Measurements from ENCODE around the gene BORCS5.
"Not testable (repeated sequence)": the region's sequence is repeated elsewhere in the genome, so short reads cannot be mapped to it uniquely, and the experiment has no call there.

BORCS5 gene

DNA sequence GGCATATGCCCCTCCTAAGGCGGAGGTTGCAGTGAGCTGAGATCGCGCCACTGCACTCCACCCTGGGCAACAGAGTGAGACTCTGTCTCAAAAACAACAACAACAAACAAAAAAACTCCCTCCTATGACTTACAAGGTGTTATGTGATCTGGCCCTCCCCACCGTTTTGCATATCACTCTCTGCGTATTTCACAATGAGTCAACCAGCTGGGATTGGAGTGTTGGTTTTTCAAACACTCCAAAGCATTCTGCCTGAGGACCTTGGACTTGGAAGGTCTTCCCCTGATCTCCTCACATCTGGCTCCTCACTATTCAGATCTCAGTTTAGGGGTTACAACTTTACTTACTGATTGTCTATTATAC, 20.8 kb upstream of the BORCS5 start:
- H3K4me3 ChIP-seq (ENCODE audit: low read length) = no peak overlapping the region
- no peaks in the 10 kb centered on the region for H3K27me3 ChIP-seq (ENCODE audit: insufficient read depth, low read length)
- no peaks in the 10 kb centered on the region for H3K4me1 ChIP-seq (ENCODE audit: insufficient read depth, low read length)

DNA sequence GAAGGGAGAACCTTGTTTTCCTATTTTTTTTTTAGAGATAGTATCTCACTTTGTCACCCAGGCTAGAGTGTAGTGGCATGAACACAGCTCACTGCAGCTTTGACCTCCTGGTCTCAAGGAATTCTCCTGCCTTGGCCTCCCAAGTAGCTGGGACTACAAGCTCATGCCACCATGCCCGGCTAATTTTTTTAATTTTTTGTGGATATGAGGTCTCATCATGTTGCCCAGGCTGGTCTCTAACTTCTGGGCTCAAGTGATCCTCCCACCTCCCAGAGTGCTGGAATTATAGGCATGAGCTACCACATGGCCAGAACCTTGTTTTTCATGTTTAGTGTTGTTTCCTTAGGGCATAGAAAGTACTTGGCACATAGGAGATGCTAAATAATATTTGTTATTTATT, 20.4 kb upstream of the BORCS5 start:
- Histone ChIP-seq H3K4me1 (ENCODE audit: insufficient read depth, low read length) (no peaks in the 10 kb centered on the region), H3K4me3 (ENCODE audit: low read length) (no peak overlapping the region), H2AFZ (ENCODE audit: low read depth, low read length) (no peak overlapping the region), H3K9me3 (ENCODE audit: low read length) (peaks cover 3% of the 10 kb centered on the region), H3K36me3 (ENCODE audit: insufficient read depth, low read length) (no peaks in the 10 kb centered on the region), H3K27me3 (ENCODE audit: insufficient read depth, low read length) (no peaks in the 10 kb centered on the region)

More for the DNA sequence above, 20.8 kb upstream of the BORCS5 start:
- H3K9me3 ChIP-seq (ENCODE audit: low read length) = no peaks in the 10 kb centered on the region
- no peaks in the 10 kb centered on the region for H3K36me3 ChIP-seq (ENCODE audit: insufficient read depth, low read length)
- H2AFZ ChIP-seq (ENCODE audit: low read depth, low read length) = no peak overlapping the region

DNA sequence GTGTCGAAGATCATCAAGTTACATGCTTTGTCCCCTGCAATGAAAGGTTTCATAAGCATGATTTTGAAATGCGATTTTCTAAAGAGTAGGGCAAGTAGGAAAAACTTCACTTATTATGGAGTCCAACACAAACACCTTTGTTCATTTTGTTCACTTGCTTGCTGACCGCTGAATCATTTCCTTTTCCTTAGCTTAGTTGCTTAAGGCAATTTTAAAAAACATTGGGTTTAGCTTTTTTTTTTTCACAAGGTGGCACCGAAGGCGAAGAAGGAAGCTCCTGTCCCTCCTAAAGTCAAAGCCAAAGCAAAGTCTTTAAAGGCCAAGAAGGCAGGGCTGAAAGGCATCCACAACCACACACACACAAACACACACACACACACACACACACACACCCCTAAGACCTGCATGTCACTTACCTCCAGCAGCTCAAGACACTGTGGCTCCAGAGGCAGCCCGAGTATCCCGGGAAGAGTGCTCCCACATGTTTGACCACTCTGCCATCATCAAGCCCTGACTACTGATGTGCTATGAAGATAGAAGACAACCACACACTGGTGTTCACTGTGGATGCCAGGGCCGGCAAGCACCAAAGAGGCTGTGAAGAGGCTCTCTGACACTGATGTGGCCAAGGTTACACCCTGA, 18.2 kb upstream of the BORCS5 start:
- H2AFZ ChIP-seq (ENCODE audit: low read depth, low read length) = no peak overlapping the region
- H3K36me3 ChIP-seq (ENCODE audit: insufficient read depth, low read length) = peaks cover 4% of the 10 kb centered on the region
- H3K4me1 ChIP-seq (ENCODE audit: insufficient read depth, low read length) = no peaks in the 10 kb centered on the region
- peaks cover 6% of the 10 kb centered on the region for H3K9me3 ChIP-seq (ENCODE audit: low read length)
- no peak overlapping the region for H3K4me3 ChIP-seq (ENCODE audit: low read length)
- H3K27me3 ChIP-seq (ENCODE audit: insufficient read depth, low read length) = no peaks in the 10 kb centered on the region

DNA sequence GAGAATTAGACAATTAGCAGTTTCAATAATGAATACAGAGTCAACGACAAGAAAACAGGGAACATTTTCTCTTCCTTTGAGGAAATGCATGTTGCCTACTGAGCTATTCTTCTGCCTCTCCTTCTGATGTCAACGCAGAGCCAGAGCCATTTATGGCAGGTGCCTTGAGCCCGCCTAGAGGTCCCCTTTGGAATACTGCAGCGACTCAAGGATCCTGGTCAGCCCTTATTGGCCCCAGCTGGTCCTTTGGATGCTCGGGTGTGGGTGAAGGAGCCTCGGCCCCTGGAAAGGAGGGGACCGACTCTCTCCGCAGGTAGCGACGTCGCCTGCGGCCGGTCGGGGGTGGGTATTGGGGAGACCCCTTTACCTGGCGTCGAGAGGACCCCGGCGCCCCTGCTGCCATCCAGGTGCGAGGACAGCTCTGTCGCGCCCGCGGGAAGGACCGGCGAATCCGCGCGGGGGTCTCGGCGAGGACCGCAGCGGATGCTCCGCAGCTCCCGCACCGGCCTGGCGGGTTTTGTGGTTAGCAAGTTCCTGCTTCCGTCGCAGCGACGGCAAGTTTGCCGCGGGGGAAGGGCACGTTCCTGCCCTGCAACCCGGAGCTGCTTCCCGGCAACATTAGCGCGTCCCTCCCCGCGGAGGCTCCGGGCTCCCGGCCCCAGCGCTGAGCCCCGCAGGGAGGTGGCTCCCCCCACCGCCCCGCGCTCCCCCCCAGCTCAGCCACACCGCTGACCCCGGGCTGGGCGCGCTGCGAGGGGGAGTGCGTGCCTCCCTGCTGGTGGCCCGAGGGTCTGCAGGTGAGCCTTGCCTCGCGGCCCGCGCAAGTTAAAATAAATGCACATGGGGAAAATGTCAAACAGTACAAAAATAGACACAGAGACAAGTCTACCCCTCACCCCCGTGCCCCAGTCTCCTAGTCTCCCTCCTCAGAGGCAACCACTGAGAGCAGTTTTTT, 6.9 kb upstream of the BORCS5 start, which contains the start of gene MANSC1:
Gene MANSC1, minus strand, starts transcription at position 532 of the 955 bp plus-strand sequence. CDS start 6,928 bp downstream, outside the sequence.
- Histone ChIP-seq H2AFZ (ENCODE audit: low read depth, low read length) (peak within 1 kb of the TSS; percentile 98), H3K27me3 (ENCODE audit: insufficient read depth, low read length) (no peaks in the 10 kb centered on the region), H3K9me3 (ENCODE audit: low read length) (no peaks in the 10 kb centered on the region), H3K4me3 (ENCODE audit: low read length) (peak within 1 kb of the TSS; percentile 83), H3K4me1 (ENCODE audit: insufficient read depth, low read length) (peaks cover 8% of the 10 kb centered on the region), H3K36me3 (ENCODE audit: insufficient read depth, low read length) (no peaks in the 10 kb centered on the region)

DNA sequence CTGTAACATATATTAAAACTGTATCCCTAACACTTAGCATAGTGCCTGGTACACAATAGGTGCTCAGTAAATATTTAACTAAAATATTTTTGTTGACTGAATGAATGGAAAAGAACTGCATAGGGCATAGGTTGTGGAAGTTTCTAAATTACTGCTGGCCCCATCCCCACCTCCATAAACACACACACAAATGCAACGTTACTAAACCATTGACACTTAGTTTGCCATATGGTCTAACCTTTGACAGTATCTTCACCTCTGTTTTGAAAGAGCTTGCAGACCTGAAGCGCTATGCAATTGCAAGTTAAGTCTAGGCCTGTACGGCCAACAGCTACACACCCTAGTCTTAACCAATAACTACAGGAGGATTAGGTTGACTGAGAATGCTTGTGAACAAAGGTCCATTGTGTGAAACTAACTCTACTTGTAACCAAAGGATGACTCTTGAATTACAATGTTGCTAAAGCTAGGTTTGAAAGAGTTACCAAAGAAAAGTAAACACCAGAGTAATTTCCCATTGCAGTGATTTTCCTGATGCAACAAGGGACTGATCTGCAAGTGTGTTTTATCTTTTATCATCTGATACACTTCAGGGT, 5.9 kb upstream of the BORCS5 start:
- Histone ChIP-seq H3K36me3 (ENCODE audit: insufficient read depth, low read length) (no peaks in the 10 kb centered on the region), H3K4me3 (ENCODE audit: low read length) (peak overlapping the region; percentile 83), H3K27me3 (ENCODE audit: insufficient read depth, low read length) (no peaks in the 10 kb centered on the region), H2AFZ (ENCODE audit: low read depth, low read length) (no peak overlapping the region), H3K4me1 (ENCODE audit: insufficient read depth, low read length) (peaks cover 8% of the 10 kb centered on the region), H3K9me3 (ENCODE audit: low read length) (no peaks in the 10 kb centered on the region)

DNA sequence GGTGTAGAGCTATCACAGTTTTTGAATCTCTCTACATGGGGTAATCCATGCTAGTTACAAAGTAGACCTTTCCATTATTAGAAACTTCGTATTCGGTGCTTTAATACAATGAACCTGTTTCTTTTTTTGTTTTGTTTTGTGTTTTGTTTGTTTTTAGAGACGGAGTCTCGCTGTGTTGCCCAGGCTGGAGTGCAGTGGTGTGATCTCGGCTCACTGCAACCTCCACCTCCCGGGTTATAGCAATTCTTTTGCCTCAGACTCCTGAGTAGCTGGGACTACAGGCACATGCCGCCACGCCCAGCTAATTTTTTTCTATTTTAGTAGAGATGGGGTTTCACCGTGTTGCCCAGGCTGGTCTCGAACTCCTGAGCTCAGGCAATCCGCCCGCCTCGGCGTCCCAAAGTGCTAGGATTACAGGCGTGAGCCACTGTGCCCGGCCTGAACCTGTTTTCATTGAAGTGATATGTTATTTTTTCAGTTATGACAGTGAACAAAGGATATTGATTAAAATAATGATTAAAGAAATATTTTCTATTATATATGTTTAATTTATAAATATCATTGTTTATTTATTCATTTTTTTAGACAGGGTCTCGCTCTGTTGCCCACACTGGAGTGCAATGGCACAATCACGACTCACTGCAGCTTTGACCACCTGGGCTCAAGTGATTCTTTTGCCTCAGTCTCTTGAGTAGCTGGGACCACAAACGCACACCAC, 5.3 kb upstream of the BORCS5 start:
- H3K36me3 ChIP-seq (ENCODE audit: insufficient read depth, low read length); H3K9me3 ChIP-seq (ENCODE audit: low read length); H2AFZ ChIP-seq (ENCODE audit: low read depth, low read length); H3K4me1 ChIP-seq (ENCODE audit: insufficient read depth, low read length); H3K4me3 ChIP-seq (ENCODE audit: low read length); H3K27me3 ChIP-seq (ENCODE audit: insufficient read depth, low read length): not testable (repeated sequence)

DNA sequence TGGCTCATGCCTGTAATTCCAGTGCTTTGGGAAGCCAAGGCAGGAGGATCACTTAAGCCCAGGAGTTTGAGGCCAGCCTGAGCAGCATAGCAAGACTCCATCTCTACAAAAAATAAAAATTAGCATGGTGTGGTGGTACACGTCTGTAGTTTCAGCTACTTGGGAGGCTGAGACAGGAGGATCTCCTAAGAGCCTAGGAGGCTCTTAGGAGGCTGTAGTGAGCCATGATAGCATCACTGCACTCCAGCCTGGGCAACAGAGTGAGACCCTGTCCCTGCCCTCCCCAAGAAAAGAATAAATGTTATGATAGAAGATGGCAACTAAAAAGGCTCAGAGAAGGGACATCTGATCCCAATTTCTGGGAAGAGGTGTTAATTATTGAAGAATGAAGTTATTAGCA, 3.6 kb upstream of the BORCS5 start:
- no peak overlapping the region for H2AFZ ChIP-seq (ENCODE audit: low read depth, low read length)
- H3K9me3 ChIP-seq (ENCODE audit: low read length) = no peaks in the 10 kb centered on the region
- H3K36me3 ChIP-seq (ENCODE audit: insufficient read depth, low read length) = no peaks in the 10 kb centered on the region
- H3K27me3 ChIP-seq (ENCODE audit: insufficient read depth, low read length) = no peaks in the 10 kb centered on the region
- H3K4me1 ChIP-seq (ENCODE audit: insufficient read depth, low read length) = peaks cover 15% of the 10 kb centered on the region
- no peak overlapping the region for H3K4me3 ChIP-seq (ENCODE audit: low read length)

DNA sequence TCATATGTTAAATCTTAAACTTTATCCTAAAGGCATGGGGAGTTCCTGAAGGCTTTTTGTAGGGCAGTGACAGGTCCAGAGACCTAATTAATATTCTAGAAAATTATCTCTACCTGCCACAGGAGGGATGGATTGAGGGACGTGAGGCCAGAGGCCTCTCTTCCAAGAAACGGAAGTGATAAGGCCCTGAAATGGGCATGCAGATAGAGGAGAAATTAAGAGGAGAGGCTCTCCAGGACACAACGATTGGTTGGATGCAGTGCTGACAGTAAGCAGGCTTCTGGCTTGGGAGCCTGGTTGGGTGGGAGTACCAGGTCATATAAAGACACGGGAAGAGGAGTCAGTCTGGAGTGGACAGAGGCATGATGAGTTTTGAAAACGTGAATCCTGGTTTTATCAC, 3.1 kb upstream of the BORCS5 start:
- Histone ChIP-seq H3K9me3 (ENCODE audit: low read length) (no peaks in the 10 kb centered on the region), H3K27me3 (ENCODE audit: insufficient read depth, low read length) (no peaks in the 10 kb centered on the region), H3K36me3 (ENCODE audit: insufficient read depth, low read length) (no peaks in the 10 kb centered on the region), H3K4me1 (ENCODE audit: insufficient read depth, low read length) (peaks cover 18% of the 10 kb centered on the region), H3K4me3 (ENCODE audit: low read length) (no peak overlapping the region), H2AFZ (ENCODE audit: low read depth, low read length) (no peak overlapping the region)

DNA sequence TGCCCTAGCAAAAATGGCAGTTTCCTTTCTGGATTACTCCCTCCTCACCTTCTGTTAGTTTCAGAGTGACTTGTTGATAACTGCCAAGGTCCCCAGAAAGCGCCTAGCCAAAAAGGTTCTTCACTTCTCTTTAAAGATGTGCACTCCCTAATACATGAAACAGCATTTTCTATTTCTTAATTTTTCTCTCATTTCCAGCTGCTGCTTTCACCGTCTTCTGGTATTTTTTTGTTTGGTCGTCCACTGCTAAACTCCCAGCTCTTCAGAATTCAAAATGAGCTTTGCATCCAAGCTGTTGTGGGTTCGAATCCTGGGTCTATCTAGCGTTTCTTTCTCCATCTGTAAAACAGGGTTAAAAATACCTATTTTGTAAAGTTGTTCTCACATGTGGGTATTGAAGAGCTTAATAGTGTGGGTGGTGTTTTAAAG, 397 bp upstream of the BORCS5 start:
- no peaks in the 10 kb centered on the region for H3K36me3 ChIP-seq (ENCODE audit: insufficient read depth, low read length)
- no peaks in the 10 kb centered on the region for H3K27me3 ChIP-seq (ENCODE audit: insufficient read depth, low read length)
- peak overlapping the region; percentile 81 for H2AFZ ChIP-seq (ENCODE audit: low read depth, low read length)
- peaks cover 10% of the 10 kb centered on the region for H3K4me1 ChIP-seq (ENCODE audit: insufficient read depth, low read length)
- H3K4me3 ChIP-seq (ENCODE audit: low read length) = peak overlapping the region; percentile 75
- H3K9me3 ChIP-seq (ENCODE audit: low read length) = no peaks in the 10 kb centered on the region

DNA sequence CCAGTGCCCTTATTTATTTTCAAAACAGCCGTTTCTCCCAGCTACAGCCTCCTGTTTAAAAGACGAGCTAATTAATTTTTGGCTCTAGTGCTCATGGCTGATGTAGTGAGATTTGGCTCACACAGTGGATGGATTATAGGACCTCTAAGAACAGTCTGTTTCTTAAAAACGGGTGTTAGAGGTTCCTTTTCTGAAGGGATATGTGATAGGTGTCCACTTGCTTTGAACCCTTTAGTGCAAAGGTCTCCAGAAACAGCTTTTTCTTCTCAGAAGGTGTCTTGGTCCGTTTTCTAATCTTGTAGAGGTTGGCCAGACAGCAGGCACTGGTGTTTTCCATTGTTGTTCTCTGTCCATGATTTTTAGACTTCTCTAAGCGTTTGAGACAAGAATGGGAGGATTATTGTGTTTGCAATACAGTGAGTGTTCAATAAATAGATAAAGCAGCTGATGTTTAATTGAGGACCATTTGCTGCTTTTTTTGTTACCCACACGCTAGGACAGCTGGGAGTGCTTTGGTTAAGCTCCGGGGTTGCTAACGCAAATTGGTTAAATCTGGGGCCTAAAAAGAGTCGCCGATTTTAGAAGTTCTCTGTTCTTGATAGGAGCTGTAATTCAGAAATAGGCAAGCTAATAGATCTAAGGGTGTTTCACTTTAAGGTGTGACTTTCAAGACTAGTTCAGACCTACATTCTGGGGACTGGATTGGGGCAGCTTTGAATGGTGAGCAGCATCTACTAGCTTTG, 1.0 kb downstream of the BORCS5 start:
- H3K9me3 ChIP-seq (ENCODE audit: low read length) = no peaks in the 10 kb centered on the region

DNA sequence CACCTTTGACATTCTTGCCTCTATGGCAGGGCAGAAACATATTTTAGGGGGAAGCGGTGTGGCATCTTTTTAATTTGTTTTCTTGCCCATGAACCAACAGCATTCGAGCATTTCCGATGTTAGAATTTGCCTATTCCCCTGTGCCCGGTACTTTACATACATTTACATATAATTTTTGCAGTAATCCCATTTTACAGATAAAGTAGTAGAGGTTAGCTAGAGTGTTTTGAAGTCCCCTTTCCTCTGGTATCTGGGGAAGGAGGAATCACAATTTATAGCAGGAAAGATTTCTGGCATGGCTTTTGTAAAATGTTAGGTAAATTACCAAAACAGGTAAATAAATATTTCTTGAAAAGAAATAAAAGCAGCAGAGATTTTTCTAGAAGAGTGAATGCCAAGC, 1.6 kb downstream of the BORCS5 start:
- Histone ChIP-seq H3K9me3 (ENCODE audit: low read length) (no peaks in the 10 kb centered on the region), H3K27me3 (ENCODE audit: insufficient read depth, low read length) (no peaks in the 10 kb centered on the region), H3K36me3 (ENCODE audit: insufficient read depth, low read length) (no peaks in the 10 kb centered on the region), H2AFZ (ENCODE audit: low read depth, low read length) (peak overlapping the region; percentile 70), H3K4me1 (ENCODE audit: insufficient read depth, low read length) (peaks cover 10% of the 10 kb centered on the region), H3K4me3 (ENCODE audit: low read length) (peak overlapping the region; percentile 75)

More for the DNA sequence above, 1.0 kb downstream of the BORCS5 start:
- no peaks in the 10 kb centered on the region for H3K36me3 ChIP-seq (ENCODE audit: insufficient read depth, low read length)
- H3K4me1 ChIP-seq (ENCODE audit: insufficient read depth, low read length) = peaks cover 10% of the 10 kb centered on the region
- peak overlapping the region; percentile 75 for H3K4me3 ChIP-seq (ENCODE audit: low read length)
- peak overlapping the region; percentile 70 for H2AFZ ChIP-seq (ENCODE audit: low read depth, low read length)
- no peaks in the 10 kb centered on the region for H3K27me3 ChIP-seq (ENCODE audit: insufficient read depth, low read length)

DNA sequence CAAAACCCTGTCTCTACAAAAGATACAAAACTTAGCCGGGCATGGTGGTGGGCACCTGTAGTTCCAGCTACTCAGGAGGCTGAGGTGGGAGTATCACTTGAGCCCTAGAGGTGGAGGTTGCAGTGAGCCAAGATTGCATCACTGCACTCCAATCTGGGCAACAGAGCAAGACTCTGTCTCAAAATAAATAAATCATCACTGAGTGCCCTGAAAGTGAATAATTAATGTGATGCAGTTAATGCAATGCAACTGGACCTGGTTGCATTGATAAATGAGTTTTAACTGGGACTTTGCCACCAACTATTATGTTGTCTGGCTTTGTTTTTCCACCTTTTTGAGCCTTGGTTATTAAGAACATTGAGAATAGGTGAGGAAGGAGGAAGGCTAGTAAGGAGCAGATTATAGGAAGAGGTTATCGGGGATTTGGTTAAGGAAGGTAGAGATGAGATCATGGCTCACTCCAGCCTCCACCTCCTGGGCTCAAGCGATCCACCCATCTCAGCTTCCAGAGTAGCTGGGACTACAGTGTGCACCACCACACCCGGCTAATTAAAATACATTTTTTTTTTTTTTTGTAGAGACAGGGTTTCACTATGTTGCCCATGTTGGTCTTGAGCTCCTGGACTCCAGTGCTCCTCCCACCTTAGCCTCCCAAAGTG, 8.0 kb downstream of the BORCS5 start:
- H3K27me3 ChIP-seq (ENCODE audit: insufficient read depth, low read length) = no peaks in the 10 kb centered on the region
- H3K9me3 ChIP-seq (ENCODE audit: low read length) = no peaks in the 10 kb centered on the region
- peaks cover 13% of the 10 kb centered on the region for H3K4me1 ChIP-seq (ENCODE audit: insufficient read depth, low read length)
- H3K4me3 ChIP-seq (ENCODE audit: low read length) = no peak overlapping the region
- no peaks in the 10 kb centered on the region for H3K36me3 ChIP-seq (ENCODE audit: insufficient read depth, low read length)
- no peak overlapping the region for H2AFZ ChIP-seq (ENCODE audit: low read depth, low read length)

Data from neuron (in vitro differentiated cells).